ENCODE measurements around the gene RTEL1. TPM values are rescaled to one million over a fixed set of nuclear protein-coding genes. Genes with fewer than 3 reads are reported as not detected.
A peak's percentile ranks its signal among the peaks of the same experiment; 100 is the strongest.

The RTEL1 gene
- total and polyA plus RNA-seq, 9 of the 15 experiments (the other 6 are each of a cell fraction or from before 2014, with no cell fraction given), result 0.36 to 61.0 (median 17.9) TPM

DNA sequence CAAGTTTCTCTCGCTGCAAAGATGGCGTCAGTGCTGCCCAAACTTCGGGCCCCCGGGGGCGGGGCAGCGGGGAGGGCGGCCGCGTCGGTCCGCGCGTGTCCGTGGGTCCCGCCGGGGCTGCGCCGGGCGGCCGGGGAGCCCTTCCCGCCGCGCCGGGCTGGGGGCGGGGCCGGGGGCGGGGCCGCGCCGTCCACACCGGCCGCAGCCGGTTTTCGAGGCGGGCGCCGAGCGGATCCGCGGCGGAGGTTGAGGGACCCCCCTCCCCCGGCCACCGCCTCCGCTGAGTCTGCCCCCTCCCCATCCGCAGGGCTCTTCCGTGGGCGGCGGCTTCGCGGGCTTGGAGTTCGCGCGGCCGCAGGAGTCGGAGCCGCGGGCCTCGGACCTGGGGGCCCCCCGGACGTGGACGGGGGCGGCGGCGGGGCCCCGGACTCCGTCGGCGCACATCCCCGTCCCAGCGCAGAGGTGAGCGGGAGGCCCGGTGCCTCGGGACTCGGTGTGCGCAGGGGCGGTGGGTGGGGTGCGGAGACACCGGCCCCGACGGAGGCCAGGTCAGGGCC is 82.0 kb downstream of the RTEL1 start (continued):
- no peak for TF ChIP-seq ZBTB43 (CRISPR knock-in tag; IDR thresholded peaks at IDR 0.05)
- TF ChIP-seq GTF2F1 (IDR thresholded peaks at IDR 0.05; ENCODE audit: low read depth, low read length), result no peak
- no peak for TF ChIP-seq THRA (IDR thresholded peaks at IDR 0.05)
- no peak for TF ChIP-seq ZNF121 (CRISPR knock-in tag; conservative IDR thresholded peaks at IDR 0.05)
- TF ChIP-seq, protein P1, sequence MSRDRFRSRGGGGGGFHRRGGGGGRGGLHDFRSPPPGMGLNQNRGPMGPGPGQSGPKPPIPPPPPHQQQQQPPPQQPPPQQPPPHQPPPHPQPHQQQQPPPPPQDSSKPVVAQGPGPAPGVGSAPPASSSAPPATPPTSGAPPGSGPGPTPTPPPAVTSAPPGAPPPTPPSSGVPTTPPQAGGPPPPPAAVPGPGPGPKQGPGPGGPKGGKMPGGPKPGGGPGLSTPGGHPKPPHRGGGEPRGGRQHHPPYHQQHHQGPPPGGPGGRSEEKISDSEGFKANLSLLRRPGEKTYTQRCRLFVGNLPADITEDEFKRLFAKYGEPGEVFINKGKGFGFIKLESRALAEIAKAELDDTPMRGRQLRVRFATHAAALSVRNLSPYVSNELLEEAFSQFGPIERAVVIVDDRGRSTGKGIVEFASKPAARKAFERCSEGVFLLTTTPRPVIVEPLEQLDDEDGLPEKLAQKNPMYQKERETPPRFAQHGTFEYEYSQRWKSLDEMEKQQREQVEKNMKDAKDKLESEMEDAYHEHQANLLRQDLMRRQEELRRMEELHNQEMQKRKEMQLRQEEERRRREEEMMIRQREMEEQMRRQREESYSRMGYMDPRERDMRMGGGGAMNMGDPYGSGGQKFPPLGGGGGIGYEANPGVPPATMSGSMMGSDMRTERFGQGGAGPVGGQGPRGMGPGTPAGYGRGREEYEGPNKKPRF (IDR thresholded peaks at IDR 0.05; ENCODE audit: low read depth, low read length), result no peak
- TF ChIP-seq TRIM24 (IDR thresholded peaks at IDR 0.05), result no peak
- TF ChIP-seq SMAD4 (CRISPR knock-in tag; conservative IDR thresholded peaks at IDR 0.05), result peak; percentile 71
- no peak for TF ChIP-seq BDP1 (IDR thresholded peaks at IDR 0.05; ENCODE audit: insufficient read depth, insufficient read length)
- TF ChIP-seq CEBPB (tag; IDR thresholded peaks at IDR 0.05), result no peak
- no peak for TF ChIP-seq RBM22 (IDR thresholded peaks at IDR 0.05; ENCODE audit: low read depth, low read length, poor library complexity, severe bottlenecking)
- TF ChIP-seq NFXL1 (CRISPR knock-in tag; IDR thresholded peaks at IDR 0.05), result no peak
- TF ChIP-seq TCF7L2 (IDR thresholded peaks at IDR 0.05; ENCODE audit: low read depth, low read length), result no peak
- TF ChIP-seq HDAC2 (IDR thresholded peaks at IDR 0.05), result no peak
- no peak for TF ChIP-seq MAFK (IDR thresholded peaks at IDR 0.05; ENCODE audit: low read length)
- 0 out of 2 replicates have a peak, but pooled peaks have one; percentile 28 for TF ChIP-seq ZBTB9 (CRISPR knock-in tag; IDR thresholded peaks at IDR 0.05)
- no peak for TF ChIP-seq FOXA1 (IDR thresholded peaks at IDR 0.05; ENCODE audit: borderline replicate concordance)
- no peak for TF ChIP-seq YBX1 (IDR thresholded peaks at IDR 0.05)
- TF ChIP-seq ZNF197 (CRISPR knock-in tag; IDR thresholded peaks at IDR 0.05; ENCODE audit: low read depth), result 0 out of 2 replicates have a peak, but pooled peaks have one; percentile 11
- TF ChIP-seq, protein P2, sequence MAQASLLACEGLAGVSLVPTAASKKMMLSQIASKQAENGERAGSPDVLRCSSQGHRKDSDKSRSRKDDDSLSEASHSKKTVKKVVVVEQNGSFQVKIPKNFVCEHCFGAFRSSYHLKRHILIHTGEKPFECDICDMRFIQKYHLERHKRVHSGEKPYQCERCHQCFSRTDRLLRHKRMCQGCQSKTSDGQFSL (CRISPR knock-in tag; IDR thresholded peaks at IDR 0.05), result no peak
- TF ChIP-seq, protein P2 (tag; IDR thresholded peaks at IDR 0.05), result no peak; a peak in 1 of 4 replicates
- TF ChIP-seq, protein P3, sequence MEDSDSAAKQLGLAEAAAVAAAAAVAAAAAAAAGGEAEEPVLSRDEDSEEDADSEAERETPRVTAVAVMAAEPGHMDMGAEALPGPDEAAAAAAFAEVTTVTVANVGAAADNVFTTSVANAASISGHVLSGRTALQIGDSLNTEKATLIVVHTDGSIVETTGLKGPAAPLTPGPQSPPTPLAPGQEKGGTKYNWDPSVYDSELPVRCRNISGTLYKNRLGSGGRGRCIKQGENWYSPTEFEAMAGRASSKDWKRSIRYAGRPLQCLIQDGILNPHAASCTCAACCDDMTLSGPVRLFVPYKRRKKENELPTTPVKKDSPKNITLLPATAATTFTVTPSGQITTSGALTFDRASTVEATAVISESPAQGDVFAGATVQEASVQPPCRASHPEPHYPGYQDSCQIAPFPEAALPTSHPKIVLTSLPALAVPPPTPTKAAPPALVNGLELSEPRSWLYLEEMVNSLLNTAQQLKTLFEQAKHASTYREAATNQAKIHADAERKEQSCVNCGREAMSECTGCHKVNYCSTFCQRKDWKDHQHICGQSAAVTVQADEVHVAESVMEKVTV (CRISPR knock-in tag; IDR thresholded peaks at IDR 0.05), result no peak
